RWPE1 (cell line): ENCODE measurements around the gene ARID1B.

Source experiments
- CTCF ChIA-PET: fragments of 350-600 bp; sonication (Branson Sonifier 250); formaldehyde crosslinking; extraction: SDS; loops from one replicate; lab custom pipeline; 2021; lab: Yijun Ruan, JAX
- POLR2A ChIA-PET: fragments of 400-600 bp; formaldehyde crosslinking; extraction: SDS; loops from one replicate; lab custom pipeline; 2020; ENCODE audit warnings: antibody characterized with exemption; ENCODE audit not compliant: low non-redundant PET; lab: Yijun Ruan, JAX
- DNase-seq: peaks from one replicate; pipeline ENCODE4 v3.0.0; 2012; ENCODE audit warnings: low spot score
- H3K27ac ChIP-seq: fragments of 450-650 bp; 2 replicates; pipeline ENCODE4 v1.5.1; 2017
- TF ChIP-seq, protein P1 (sequence below): fragments of 450-650 bp; conservative IDR thresholded peaks from 2 replicates; pipeline ENCODE4 v1.5.1; 2017; ENCODE audit warnings: low read depth, mild to moderate bottlenecking

Gene ARID1B

DNA sequence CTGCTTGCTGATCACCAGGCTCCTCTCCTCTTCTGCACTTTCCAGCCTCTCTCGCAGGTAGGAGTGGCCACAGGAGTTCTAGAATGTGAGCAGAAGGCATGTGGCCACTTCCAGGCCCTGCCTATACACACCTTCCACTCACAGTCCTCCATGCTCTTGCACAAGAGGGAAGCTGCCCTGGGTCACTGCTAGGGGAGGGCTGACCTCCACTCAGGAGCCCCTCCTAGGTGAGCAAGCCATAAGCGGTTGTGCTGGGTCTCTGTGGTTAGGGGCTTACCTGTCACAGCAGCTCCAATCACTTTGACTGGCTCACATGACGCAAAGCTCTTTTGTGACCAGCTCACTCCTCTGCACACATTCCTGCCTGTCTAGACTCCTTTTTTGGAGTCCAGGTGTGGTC is 477.9 kb downstream of the ARID1B start:
- TF ChIP-seq, protein P1, sequence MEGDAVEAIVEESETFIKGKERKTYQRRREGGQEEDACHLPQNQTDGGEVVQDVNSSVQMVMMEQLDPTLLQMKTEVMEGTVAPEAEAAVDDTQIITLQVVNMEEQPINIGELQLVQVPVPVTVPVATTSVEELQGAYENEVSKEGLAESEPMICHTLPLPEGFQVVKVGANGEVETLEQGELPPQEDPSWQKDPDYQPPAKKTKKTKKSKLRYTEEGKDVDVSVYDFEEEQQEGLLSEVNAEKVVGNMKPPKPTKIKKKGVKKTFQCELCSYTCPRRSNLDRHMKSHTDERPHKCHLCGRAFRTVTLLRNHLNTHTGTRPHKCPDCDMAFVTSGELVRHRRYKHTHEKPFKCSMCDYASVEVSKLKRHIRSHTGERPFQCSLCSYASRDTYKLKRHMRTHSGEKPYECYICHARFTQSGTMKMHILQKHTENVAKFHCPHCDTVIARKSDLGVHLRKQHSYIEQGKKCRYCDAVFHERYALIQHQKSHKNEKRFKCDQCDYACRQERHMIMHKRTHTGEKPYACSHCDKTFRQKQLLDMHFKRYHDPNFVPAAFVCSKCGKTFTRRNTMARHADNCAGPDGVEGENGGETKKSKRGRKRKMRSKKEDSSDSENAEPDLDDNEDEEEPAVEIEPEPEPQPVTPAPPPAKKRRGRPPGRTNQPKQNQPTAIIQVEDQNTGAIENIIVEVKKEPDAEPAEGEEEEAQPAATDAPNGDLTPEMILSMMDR = no peak
- ChIA-PET CTCF (no interaction called here), POLR2A (no interaction called here)
- DNase-seq = no peak
- H3K27ac ChIP-seq = no peak overlapping the region

DNA sequence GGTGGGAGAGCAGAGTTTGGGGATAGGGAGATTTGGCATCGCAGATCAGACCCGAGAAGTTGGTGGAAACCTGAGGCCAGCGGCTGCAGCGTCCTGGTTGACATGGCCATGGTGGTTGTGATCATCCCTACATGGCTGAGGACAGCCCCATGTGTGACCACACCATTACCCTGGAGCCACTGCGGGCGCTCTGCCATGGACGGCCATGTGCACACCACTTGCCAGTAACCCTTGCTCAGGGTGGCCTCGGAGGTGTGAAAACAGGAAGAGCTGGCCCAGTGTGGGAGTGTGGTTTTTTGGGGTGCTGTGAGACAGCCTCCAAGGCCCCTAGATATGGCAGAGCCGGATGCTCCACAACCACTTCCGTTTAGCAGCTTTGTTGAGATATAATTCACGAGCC is 481.7 kb downstream of the ARID1B start:
- DNase-seq = no peak
- CTCF ChIA-PET = no interaction called here
- POLR2A ChIA-PET = no interaction called here
- H3K27ac ChIP-seq = no peak overlapping the region
- TF ChIP-seq, protein P1 = no peak

DNA sequence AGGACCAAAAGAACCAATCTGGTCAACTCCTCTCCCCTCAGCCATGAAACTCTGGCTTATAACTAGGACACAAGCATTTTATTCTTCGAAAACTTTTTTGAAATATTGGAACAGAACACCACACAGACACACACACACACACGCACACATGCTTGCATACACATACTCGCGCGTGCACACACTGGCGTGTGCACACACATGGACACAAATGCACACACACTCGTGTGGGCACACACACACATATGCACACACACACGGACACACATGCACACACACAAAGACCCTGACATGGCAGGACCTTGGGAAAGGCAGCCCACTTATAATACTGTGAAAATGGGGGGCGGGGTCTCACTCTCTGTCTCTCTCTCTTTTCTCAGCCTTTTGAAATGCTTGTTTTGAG is 482.3 kb downstream of the ARID1B start:
- CTCF ChIA-PET = no interaction called here
- TF ChIP-seq, protein P1 = no peak

More for the DNA sequence above, 482.3 kb downstream of the ARID1B start:
- DNase-seq = no peak
- H3K27ac ChIP-seq = no peak overlapping the region
- POLR2A ChIA-PET = no interaction called here
